B cell (primary cell): ENCODE results near the gene ANO2.

ENCODE experiments used
- EZH2 ChIP-seq: IDR thresholded peaks from 2 replicates; pipeline ENCODE4 v1.6.1; 2012; ENCODE audit warnings: borderline replicate concordance, low read depth, mild to moderate bottlenecking, moderate library complexity, low read length; ENCODE audit not compliant: insufficient read depth, poor library complexity, severe bottlenecking
- TF ChIP-seq, protein P1 (sequence below): fragments of 200-600 bp; IDR thresholded peaks from one replicate; pipeline ENCODE4 v1.8.0; 2022; ENCODE audit warnings: antibody characterized with exemption, mild to moderate bottlenecking

DNA sequence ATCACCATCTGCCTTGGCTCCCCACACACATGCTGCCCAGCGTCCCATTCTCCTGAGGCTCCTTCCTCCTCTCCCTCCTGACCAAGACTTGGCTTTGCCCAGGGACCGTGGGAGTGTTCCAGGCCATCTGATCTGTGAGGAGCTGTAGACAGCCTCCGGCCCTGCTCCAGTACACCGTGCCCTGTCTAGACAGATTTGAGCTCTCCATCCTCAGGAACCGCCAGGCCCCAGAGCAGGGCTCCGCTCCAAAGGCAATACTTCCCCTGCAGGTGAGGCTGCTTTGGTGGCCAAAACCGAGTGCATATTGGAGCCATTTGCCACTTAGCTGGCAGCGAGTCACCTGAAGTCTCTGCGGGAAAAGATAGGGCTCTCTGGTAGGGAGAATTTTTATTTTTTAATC lies 147.4 kb downstream of the ANO2 start:
- no peak for TF ChIP-seq EZH2
- TF ChIP-seq, protein P1, sequence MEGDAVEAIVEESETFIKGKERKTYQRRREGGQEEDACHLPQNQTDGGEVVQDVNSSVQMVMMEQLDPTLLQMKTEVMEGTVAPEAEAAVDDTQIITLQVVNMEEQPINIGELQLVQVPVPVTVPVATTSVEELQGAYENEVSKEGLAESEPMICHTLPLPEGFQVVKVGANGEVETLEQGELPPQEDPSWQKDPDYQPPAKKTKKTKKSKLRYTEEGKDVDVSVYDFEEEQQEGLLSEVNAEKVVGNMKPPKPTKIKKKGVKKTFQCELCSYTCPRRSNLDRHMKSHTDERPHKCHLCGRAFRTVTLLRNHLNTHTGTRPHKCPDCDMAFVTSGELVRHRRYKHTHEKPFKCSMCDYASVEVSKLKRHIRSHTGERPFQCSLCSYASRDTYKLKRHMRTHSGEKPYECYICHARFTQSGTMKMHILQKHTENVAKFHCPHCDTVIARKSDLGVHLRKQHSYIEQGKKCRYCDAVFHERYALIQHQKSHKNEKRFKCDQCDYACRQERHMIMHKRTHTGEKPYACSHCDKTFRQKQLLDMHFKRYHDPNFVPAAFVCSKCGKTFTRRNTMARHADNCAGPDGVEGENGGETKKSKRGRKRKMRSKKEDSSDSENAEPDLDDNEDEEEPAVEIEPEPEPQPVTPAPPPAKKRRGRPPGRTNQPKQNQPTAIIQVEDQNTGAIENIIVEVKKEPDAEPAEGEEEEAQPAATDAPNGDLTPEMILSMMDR = no peak
